Thyroid gland (tissue), 4 donors: ENCODE data around the gene MEFV.

Source experiments
- POLR2A ChIP-seq, 2 donors: fragments of 450-650 bp; IDR thresholded peaks; one replicate each; pipeline ENCODE4 v1.6.1; 2017; ENCODE audit warnings: antibody characterized with exemption in 2 of 2, mild to moderate bottlenecking in 2 of 2, moderate library complexity in 1 of 2
- TF ChIP-seq, protein P1 (sequence below), 6 experiments: fragments of 200-600 bp in 3 of 6; fragments of 450-650 bp in 3 of 6; sonication (generic) in 3 of 6; IDR thresholded peaks; one replicate each; pipeline ENCODE4 v1.5.1; 2016 to 2019; ENCODE audit warnings: antibody characterized with exemption in 6 of 6, mild to moderate bottlenecking in 2 of 6, inconsistent platforms in 1 of 6, moderate library complexity in 1 of 6

DNA sequence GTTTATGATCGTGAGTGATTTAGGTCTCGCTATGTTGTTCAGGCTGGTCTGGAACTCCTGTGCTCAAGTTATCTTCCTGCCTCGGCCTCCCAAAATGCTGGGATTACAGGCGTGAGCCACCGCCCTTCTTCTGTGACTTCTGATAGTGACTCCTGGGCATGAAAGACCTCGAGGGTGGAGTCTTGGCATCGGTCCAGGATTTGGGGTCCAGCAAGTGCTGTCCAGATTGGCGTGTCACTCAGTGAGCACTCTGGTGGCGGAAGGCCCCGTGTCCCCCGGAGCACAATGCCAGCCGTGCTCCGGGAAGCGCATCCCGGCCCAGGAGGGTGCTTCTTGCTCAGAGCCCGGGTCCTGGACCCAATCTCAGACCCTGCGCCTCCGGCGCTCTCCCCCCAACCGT, 61.6 kb downstream of the MEFV start:
- no peak for TF ChIP-seq POLR2A (IDR thresholded peaks at IDR 0.05)
- TF ChIP-seq, protein P1, sequence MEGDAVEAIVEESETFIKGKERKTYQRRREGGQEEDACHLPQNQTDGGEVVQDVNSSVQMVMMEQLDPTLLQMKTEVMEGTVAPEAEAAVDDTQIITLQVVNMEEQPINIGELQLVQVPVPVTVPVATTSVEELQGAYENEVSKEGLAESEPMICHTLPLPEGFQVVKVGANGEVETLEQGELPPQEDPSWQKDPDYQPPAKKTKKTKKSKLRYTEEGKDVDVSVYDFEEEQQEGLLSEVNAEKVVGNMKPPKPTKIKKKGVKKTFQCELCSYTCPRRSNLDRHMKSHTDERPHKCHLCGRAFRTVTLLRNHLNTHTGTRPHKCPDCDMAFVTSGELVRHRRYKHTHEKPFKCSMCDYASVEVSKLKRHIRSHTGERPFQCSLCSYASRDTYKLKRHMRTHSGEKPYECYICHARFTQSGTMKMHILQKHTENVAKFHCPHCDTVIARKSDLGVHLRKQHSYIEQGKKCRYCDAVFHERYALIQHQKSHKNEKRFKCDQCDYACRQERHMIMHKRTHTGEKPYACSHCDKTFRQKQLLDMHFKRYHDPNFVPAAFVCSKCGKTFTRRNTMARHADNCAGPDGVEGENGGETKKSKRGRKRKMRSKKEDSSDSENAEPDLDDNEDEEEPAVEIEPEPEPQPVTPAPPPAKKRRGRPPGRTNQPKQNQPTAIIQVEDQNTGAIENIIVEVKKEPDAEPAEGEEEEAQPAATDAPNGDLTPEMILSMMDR (IDR thresholded peaks at IDR 0.05): no peak
